Measurements from ENCODE around the gene CYP27B1. TPM values are rescaled to one million over a fixed set of nuclear protein-coding genes. Genes with fewer than 3 reads are reported as not detected.
"Not testable (repeated sequence)": the region's sequence is repeated elsewhere in the genome, so short reads cannot be mapped to it uniquely, and the experiment has no call there.

CYP27B1 gene
- polyA plus RNA-seq, 3 donors = 3.0 to 4.2 TPM; not detected in 1

- WGBS, 3 donors = 70 to 85% (median 82%) methylated on average over 19 of the region's 19 CpGs
These were observed 35.3 kb downstream of the CYP27B1 start for GRCh38 chr12:57731411-57732080.

GRCh38 chr12:57730336-57731067, 36.4 kb downstream of the CYP27B1 start:
- no peak overlapping the region for H3K27ac ChIP-seq (ENCODE audit: low read depth, low read length)
- WGBS, 3 donors = 78 to 88% (median 87%) methylated on average over 13 of the region's 13 CpGs

More at GRCh38 chr12:57731411-57732080, 35.3 kb downstream of the CYP27B1 start:
- H3K27ac ChIP-seq (ENCODE audit: low read depth, low read length) = no peak overlapping the region

DNA sequence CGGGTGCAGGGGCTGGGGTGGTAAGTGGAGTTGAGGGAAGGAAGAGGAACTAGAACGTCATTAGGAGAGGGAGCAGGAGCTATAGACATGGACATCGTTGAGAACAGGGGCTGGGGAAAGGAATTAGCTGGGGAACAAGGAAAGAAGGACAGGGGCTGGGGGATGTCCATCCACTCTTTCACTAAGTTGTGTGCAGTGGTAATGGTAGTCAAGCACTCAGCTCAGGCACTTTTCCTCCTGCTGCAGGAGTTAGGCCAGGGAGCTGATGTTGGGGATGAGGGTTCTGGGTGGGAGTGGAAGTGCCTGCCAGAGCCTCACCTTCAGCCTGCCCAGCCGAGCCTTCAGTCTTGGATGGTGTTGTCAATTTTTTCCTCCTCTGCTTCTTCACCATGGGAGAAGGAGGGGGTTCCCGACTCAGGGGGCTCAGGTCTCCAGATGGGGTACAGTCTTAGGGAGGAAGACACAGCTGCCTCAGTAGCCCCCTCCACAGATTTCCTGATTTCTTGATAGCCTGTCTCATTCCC, 37.5 kb downstream of the CYP27B1 start:
- WGBS, 3 donors = 49 to 67% (median 58%) methylated on average over 5 of the region's 5 CpGs
- H3K27ac ChIP-seq (ENCODE audit: low read depth, low read length) = no peak overlapping the region

DNA sequence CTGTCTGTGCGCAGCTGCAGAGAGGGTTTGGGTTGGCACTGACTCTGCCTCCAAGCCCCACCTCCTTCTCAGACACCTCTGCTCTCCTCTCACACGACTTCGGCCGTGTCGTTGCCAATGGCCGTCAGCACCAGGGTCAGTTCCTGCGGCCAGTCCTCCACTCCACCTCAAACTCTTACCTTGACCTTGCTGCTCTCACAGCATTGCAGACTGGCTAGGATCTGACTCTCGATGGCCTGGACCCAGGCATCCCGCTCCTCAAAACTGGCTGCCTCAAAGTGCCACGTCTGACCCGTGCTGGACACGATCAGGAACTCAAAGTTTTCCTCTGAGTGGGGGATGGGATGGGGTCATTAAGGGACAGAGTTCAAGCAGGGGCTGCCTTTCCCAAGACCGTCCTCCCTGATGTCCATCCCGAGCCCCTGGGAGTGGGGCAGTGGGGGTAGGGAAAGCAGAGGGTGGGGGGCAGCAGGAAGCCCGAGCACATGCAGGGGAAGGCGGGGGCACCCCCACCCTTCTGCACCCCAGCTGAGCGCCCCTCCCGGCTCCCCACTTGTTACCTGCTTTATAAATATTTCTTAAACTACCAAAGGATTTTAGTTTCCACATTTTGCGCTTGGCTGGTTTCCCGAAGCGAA, 39.0 kb downstream of the CYP27B1 start:
- H3K27ac ChIP-seq (ENCODE audit: low read depth, low read length) = no peak overlapping the region
- 52 to 70% (median 68%) methylated on average over 21 of the region's 21 CpGs for WGBS, 3 donors

- H3K27ac ChIP-seq (ENCODE audit: low read depth, low read length) = no peak overlapping the region
- 10 to 58% (median 46%) methylated on average over 75 to 76 of the region's 76 CpGs for WGBS, 3 donors
These were observed 39.8 kb downstream of the CYP27B1 start for GRCh38 chr12:57726884-57727757.

DNA sequence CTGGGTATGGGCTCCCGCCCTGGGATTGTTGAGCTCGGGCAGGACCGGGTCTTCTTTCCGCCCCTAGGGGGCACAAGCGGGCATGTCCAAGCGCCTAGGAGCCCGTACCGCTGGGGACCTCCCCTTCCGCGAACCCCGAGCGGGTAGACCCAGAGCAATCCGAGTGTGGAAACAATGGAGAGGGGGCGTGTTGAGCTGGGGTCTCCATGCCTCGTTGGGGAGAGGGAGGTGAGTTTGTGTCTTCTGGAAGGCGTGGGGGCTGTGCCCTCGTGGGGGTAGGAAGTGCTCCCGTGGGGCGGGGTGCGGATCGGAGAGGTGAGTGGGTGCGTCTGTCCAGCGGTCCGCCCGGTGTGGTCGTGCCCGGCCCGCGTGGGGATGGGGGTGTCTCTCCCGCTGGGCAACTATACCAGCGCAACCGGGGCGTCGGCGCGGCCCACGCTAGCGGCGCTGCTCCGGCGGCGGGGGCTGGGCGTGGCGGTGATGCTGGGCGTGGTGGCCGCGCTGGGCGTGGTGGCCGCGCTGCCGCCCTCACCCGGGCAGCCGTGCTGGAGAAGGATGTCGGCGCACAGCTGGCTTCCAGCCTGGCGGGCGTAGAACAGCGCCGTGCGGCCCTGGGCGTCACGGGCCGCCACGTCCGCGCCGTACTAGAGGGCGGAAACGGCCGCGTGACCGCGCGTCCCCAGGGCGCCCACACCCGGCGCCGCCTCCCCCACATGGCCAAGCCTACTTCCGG, 40.6 kb downstream of the CYP27B1 start:
- WGBS, 3 donors = 9 to 48% (median 31%) methylated on average over 52 to 79 of the region's 79 CpGs
- no peak overlapping the region for H3K27ac ChIP-seq (ENCODE audit: low read depth, low read length)

GRCh38 chr12:57725851-57726150, 41.1 kb downstream of the CYP27B1 start:
- WGBS, 3 donors = 7 to 42% (median 39%) methylated on average over 10 of the region's 10 CpGs
- no peak overlapping the region for H3K27ac ChIP-seq (ENCODE audit: low read depth, low read length)

DNA sequence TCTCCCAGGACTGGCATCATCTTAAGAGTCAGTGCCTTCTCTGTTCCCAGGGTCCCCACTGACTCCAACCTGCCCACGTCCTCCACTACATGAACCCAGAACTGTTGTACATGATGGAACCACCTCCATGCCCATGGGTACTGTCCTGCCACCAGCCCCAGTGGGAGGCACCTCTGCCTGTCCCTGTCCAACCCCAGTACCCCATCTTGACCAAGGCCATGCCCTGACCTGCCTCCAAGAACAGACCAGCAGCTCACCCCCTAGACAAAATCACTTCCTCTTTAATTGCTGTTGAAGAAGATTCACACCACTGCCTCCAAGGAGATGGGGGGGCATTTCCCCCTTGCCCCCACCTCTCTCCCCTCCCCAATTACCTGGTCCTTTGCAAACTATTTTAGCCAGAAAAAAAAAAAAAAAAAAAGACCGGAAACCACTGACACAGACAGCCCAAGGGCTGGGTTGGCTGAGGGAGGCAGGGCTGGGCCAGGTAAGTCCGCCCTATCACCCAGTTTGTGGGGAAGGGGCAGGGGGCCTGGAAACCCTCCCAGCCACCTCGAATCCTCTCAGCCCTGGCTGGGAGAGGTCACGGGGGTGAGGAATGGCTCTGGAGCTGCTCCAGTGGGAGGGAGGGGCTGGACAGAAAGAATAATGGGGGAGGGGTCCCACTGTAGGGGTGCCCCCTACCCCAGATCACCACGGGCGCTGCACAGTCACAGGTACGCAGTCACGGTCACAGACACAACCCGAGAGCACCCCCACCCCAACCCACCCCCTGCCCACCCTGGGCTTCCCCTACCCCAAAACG, 41.7 kb downstream of the CYP27B1 start:
- 57 to 67% (median 62%) methylated on average over 8 to 11 of the region's 11 CpGs for WGBS, 3 donors
- no peak overlapping the region for H3K27ac ChIP-seq (ENCODE audit: low read depth, low read length)

- no peak overlapping the region for H3K27ac ChIP-seq (ENCODE audit: low read depth, low read length)
- 70 to 88% (median 83%) methylated on average over 12 of the region's 12 CpGs for WGBS, 3 donors
These were observed 42.6 kb downstream of the CYP27B1 start for GRCh38 chr12:57724003-57724935.

- no peak overlapping the region for H3K27ac ChIP-seq (ENCODE audit: low read depth, low read length)
- whole genome bisulfite sequencing, 3 donors = 63 to 78% (median 69%) methylated on average over 2 of the region's 2 CpGs
These were observed 43.3 kb downstream of the CYP27B1 start for GRCh38 chr12:57723630-57723962.

GRCh38 chr12:57722716-57723629, 43.9 kb downstream of the CYP27B1 start:
- H3K27ac ChIP-seq (ENCODE audit: low read depth, low read length) = no peak overlapping the region
- WGBS, 3 donors = 54 to 68% (median 64%) methylated on average over 11 of the region's 11 CpGs

DNA sequence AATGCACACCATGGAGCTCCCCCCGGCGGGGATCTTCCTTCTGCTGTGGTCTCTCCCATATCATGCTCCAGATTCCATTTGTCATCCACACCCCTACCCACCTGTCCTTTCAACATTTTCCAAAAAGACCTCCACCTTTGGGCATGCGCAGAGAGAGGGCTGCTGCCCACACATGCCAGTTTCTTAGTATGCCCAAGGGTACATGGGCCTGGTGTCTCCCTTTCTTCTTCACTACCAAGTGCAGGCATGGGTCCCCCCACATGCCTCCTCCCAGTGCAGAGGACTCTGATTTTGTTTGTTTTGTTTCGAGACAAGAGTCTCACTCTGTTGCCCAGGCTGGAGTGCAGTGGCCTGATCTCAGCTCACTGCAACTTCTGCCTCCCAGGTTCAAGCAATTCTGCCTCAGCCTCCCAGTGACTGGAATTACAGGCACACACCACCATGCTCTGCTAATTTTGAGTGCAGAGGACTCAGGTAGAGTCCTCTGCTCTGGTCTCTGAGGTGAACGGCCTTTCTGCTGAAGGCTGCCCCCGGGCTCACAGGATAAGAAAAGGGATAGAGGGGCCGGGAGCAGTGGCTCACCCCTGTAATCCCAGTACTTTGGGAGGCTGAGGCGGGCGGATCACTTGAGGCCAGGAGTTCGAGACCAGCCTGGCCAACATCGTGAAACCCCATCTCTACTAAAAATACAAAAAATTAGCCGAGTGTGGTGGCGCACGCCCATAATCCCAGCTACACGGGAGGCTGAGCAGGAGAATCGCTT, 44.9 kb downstream of the CYP27B1 start:
- H3K27ac ChIP-seq (ENCODE audit: low read depth, low read length) = not testable (repeated sequence)
- WGBS, 3 donors = 92 to 95% (median 93%) methylated on average over 15 to 16 of the region's 16 CpGs

DNA sequence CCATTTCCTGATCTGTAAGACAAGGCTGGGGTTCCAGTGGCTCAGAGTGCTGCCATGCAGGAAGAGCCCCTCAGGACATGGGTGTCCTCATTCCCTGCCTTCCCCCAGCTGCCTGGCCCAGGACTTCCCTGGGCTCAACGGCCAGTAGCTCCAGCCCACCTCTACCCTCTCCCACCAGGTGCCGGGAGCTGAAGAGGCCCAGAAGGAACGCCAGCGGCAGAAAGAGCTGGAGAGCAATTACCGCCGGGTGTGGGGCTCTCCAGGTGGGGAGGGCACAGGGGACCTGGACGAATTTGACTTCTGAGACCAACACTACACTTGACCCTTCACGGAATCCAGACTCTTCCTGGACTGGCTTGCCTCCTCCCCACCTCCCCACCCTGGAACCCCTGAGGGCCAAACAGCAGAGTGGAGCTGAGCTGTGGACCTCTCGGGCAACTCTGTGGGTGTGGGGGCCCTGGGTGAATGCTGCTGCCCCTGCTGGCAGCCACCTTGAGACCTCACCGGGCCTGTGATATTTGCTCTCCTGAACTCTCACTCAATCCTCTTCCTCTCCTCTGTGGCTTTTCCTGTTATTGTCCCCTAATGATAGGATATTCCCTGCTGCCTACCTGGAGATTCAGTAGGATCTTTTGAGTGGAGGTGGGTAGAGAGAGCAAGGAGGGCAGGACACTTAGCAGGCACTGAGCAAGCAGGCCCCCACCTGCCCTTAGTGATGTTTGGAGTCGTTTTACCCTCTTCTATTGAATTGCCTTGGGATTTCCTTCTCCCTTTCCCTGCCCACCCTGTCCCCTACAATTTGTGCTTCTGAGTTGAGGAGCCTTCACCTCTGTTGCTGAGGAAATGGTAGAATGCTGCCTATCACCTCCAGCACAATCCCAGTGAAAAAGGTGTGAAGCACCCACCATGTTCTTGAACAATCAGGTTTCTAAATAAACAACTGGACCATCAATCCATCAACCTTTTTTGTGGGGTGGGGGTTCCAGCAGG, 46.0 kb downstream of the CYP27B1 start:
- no peak overlapping the region for H3K27ac ChIP-seq (ENCODE audit: low read depth, low read length)
- 82 to 90% (median 86%) methylated on average over 11 of the region's 11 CpGs for WGBS, 3 donors
